ENCODE measurements around the gene UBR4.
"Not testable (repeated sequence)": the region's sequence is repeated elsewhere in the genome, so short reads cannot be mapped to it uniquely, and the experiment has no call there.

The UBR4 gene

GRCh38 chr1:19209990-19210771 lies at the start of gene UBR4:
Gene UBR4 (minus strand): TSS chr1:19210266. CDS start chr1:19210248, 18 bp downstream.
- H3K4me3 ChIP-seq (ENCODE audit: low read length): peak within 1 kb of the TSS; percentile 82
- TF ChIP-seq, protein P1, sequence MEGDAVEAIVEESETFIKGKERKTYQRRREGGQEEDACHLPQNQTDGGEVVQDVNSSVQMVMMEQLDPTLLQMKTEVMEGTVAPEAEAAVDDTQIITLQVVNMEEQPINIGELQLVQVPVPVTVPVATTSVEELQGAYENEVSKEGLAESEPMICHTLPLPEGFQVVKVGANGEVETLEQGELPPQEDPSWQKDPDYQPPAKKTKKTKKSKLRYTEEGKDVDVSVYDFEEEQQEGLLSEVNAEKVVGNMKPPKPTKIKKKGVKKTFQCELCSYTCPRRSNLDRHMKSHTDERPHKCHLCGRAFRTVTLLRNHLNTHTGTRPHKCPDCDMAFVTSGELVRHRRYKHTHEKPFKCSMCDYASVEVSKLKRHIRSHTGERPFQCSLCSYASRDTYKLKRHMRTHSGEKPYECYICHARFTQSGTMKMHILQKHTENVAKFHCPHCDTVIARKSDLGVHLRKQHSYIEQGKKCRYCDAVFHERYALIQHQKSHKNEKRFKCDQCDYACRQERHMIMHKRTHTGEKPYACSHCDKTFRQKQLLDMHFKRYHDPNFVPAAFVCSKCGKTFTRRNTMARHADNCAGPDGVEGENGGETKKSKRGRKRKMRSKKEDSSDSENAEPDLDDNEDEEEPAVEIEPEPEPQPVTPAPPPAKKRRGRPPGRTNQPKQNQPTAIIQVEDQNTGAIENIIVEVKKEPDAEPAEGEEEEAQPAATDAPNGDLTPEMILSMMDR (IDR thresholded peaks at IDR 0.05; ENCODE audit: insufficient read depth, low read depth, low read length, missing control alignments): no peak
- DNase-seq (ENCODE audit: low read depth): peak; percentile 96

DNA sequence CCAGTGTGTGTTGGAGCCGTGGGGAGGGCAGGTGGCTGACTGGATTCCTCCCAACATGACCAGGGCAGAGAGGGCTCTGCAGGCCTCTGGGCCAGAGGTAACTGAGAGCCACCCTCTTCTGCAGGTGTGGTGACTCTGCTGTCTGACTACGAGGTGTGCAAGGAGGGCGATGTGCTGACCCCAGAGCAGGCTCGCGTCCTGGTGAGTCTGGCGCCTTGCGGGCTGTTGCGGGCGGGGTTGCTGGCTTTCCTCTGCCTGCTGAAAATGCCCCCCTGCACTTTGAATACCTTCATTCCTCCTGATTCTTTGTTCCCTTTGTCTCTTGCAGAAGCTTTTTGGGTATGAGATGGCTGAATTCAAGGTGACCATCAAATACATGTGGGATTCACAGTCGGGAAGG lies 48.3 kb upstream of the UBR4 start:
- DNase-seq (ENCODE audit: low read depth): no peak
- no peak overlapping the region for H3K4me3 ChIP-seq (ENCODE audit: low read length)
- TF ChIP-seq, protein P1 (IDR thresholded peaks at IDR 0.05; ENCODE audit: insufficient read depth, low read depth, low read length, missing control alignments): no peak

GRCh38 chr1:19257178-19257914 lies 47.3 kb upstream of the UBR4 start:
- TF ChIP-seq, protein P1 (IDR thresholded peaks at IDR 0.05; ENCODE audit: insufficient read depth, low read depth, low read length, missing control alignments): no peak
- no peak overlapping the region for H3K4me3 ChIP-seq (ENCODE audit: low read length)
- DNase-seq (ENCODE audit: low read depth): no peak

DNA sequence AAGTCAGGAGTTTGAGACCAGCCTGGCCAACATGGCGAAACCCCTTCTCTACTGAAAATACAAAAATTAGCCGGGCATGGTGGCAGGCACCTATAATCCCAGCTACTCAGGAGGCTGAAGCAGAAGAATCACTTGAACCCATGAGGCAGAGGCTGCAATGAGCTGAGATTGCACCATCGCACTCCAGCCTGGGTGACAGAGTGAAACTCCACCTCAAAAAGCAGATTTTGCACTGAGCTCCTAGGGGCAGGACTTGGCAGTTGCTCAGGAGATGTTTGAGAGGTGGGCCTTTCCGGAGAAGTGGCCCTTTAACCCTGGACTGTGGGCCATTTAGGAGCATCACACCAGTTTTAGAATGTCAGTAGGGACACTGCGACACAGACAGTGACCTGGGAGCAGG lies 46.2 kb upstream of the UBR4 start:
- H3K4me3 ChIP-seq (ENCODE audit: low read length); DNase-seq (ENCODE audit: low read depth): not testable (repeated sequence)

- no peak overlapping the region for H3K4me3 ChIP-seq (ENCODE audit: low read length)
- TF ChIP-seq, protein P1 (IDR thresholded peaks at IDR 0.05; ENCODE audit: insufficient read depth, low read depth, low read length, missing control alignments): no peak
- DNase-seq (ENCODE audit: low read depth): no peak
These were observed 45.2 kb upstream of the UBR4 start for GRCh38 chr1:19255288-19255687.

DNA sequence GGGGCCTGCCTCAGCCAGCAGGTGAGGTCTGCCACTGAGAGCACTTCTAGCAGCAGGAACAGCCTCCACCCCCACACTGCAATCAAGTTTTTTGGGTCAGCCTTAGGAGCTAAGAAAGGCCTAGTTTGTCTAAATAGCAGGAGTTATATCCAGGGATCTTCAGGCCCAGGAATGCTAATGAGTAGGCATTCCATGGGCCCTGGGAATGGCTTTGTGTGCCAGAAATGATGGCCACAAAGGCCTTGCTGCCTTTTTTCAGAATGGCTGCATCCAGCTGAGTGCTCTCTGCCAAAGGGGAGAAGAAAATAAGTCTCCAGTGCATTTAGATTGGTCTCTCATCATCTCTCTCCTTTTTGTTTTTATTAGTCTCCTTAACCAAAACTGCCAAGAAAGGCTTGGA lies 44.4 kb upstream of the UBR4 start:
- no peak overlapping the region for H3K4me3 ChIP-seq (ENCODE audit: low read length)
- no peak for DNase-seq (ENCODE audit: low read depth)
- TF ChIP-seq, protein P1 (IDR thresholded peaks at IDR 0.05; ENCODE audit: insufficient read depth, low read depth, low read length, missing control alignments): no peak

DNA sequence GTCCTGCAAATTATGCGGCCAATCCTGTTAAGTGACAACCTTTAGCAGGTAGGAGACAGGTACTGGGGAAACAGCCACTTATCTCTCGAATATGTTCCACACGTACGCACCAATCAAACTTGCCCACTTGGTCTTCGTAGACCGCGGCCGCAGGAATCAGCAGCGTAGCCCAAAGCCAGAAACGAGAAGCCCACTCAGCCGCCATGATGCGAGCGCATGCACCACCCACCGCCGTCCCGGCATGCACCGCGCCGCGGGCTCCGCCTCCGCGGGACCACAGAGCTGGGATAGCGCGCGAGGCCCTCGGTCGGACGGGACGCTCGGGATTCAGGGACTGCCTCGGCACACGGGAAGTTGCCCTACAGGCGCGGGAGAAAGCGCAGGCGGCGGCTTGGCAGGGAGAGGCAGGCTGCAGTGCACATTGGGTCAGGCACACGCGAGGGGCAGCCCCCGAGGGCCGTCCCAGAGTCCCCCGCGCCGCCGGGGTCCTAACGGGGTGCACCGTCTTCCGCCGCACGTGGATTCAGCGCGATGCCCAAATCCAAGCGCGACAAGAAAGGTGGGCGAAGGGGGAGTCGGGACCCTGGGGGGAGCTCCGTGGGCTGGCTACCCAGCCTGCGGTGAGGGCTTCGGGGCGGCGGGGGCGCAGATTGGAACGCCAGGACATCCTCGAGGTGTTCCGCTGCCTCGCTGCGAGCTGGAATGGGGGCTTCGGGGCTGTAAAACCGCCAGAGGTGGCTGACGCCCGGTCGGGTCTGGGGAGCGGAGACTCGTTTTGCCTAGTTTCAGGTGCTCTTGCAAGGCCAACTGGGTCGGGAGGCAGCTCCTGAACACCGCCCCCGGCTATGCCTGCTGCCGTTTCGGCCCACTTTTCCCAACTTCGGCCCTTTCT lies 41.5 kb upstream of the UBR4 start, which contains the start of the genes EMC1 and MRTO4:
EMC1 (minus strand) TSS at position 220 of the 892 bp plus-strand sequence; CDS start at position 205, 15 bp downstream.
MRTO4 (plus strand) TSS at position 501 of the 892 bp plus-strand sequence; CDS start at position 532, 31 bp downstream.
- DNase-seq (ENCODE audit: low read depth): peak; percentile 86
- TF ChIP-seq, protein P1 (IDR thresholded peaks at IDR 0.05; ENCODE audit: insufficient read depth, low read depth, low read length, missing control alignments): no peak
- peak within 1 kb of the TSS; percentile 92 for H3K4me3 ChIP-seq (ENCODE audit: low read length)
